Measurements from ENCODE around the gene ADK.

DNA sequence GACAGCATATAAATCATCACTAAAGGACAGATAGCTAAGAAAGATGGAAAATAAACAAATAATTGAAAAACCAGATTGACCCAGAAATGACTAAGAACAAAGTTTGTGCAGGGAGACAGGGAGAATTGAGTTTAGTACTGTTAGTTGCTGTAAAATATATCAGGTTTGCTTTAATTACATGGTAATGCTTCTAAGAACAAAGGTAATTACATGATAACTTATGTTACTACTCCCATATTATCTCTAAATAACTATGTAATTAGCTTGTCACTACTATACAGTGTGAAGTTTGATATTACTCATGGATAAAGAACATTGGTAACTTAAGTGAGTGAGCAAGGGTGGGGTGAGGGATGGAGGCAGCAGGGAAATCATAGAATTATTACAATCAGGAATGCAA, 540.1 kb downstream of the ADK start:
- TF ChIP-seq, protein P1, sequence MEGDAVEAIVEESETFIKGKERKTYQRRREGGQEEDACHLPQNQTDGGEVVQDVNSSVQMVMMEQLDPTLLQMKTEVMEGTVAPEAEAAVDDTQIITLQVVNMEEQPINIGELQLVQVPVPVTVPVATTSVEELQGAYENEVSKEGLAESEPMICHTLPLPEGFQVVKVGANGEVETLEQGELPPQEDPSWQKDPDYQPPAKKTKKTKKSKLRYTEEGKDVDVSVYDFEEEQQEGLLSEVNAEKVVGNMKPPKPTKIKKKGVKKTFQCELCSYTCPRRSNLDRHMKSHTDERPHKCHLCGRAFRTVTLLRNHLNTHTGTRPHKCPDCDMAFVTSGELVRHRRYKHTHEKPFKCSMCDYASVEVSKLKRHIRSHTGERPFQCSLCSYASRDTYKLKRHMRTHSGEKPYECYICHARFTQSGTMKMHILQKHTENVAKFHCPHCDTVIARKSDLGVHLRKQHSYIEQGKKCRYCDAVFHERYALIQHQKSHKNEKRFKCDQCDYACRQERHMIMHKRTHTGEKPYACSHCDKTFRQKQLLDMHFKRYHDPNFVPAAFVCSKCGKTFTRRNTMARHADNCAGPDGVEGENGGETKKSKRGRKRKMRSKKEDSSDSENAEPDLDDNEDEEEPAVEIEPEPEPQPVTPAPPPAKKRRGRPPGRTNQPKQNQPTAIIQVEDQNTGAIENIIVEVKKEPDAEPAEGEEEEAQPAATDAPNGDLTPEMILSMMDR (IDR thresholded peaks at IDR 0.05; ENCODE audit: poor library complexity) = no peak
- no peak for TF ChIP-seq EZH2 (IDR thresholded peaks at IDR 0.05; ENCODE audit: borderline replicate concordance)
